Panc1 (cell line): ENCODE measurements around the gene ZBTB20. TPM values are rescaled to one million over a fixed set of nuclear protein-coding genes. Genes with fewer than 3 reads are reported as not detected.

Experiments
- ATAC-seq: fragments of 200-7000 bp; cut with Tn5 transposase; 2 replicates; pipeline ENCODE4 v1.9.1; 2020; ENCODE audit warnings: mild to moderate bottlenecking, moderate library complexity
- BruUV-seq: library from RNA; stranded (reverse); fragments of 400-500 nt; replicated peaks from 2 replicates; lab custom pipeline; 2021; lab: Mats Ljungman, UMichigan
- CTCF ChIA-PET: fragments of 300-600 bp; sonication (Branson Sonifier 250); formaldehyde crosslinking; loops from one replicate; lab custom pipeline; 2022; ENCODE audit warnings: antibody characterized with exemption; lab: Charles Lee
- POLR2A ChIA-PET: fragments of 300-600 bp; sonication (Branson Sonifier 250); formaldehyde crosslinking; loops from one replicate; lab custom pipeline; 2022; ENCODE audit warnings: antibody characterized with exemption; lab: Charles Lee
- DNase-seq: peaks from one replicate; pipeline ENCODE4 v3.0.0-alpha.2; 2010; ENCODE audit warnings: low read depth, low spot score
- H3K27ac ChIP-seq: 2 replicates; pipeline ENCODE4 v1.5.1; 2011; ENCODE audit warnings: mild to moderate bottlenecking, low read length, inconsistent platforms
- H3K27me3 ChIP-seq: fragments of 200-500 bp; sonication (Bioruptor generic); 2 replicates; pipeline ENCODE4 v1.6.0; 2014; ENCODE audit warnings: low read length, inconsistent platforms; ENCODE audit not compliant: control insufficient read depth, insufficient read depth
- H3K36me3 ChIP-seq: fragments of 200-500 bp; sonication (Bioruptor generic); 2 replicates; pipeline ENCODE4 v1.5.1; 2014; ENCODE audit warnings: inconsistent platforms, mild to moderate bottlenecking, low read length, moderate library complexity; ENCODE audit not compliant: control insufficient read depth, insufficient read depth
- H3K4me1 ChIP-seq: 2 replicates; pipeline ENCODE4 v1.5.1; 2011; ENCODE audit warnings: inconsistent platforms, mild to moderate bottlenecking, low read length, moderate library complexity; ENCODE audit not compliant: control insufficient read depth, insufficient read depth
- H3K4me3 ChIP-seq, 2 experiments: 2 replicates each; pipeline ENCODE4 v1.5.1; 2011 to 2012; ENCODE audit warnings: low read depth in 2 of 2, low read length in 2 of 2, mild to moderate bottlenecking in 2 of 2, inconsistent platforms in 1 of 2, moderate library complexity in 1 of 2
- H3K9me3 ChIP-seq: fragments of 200-500 bp; sonication (Bioruptor generic); 2 replicates; pipeline ENCODE4 v1.5.1; 2014; ENCODE audit warnings: low read depth, mild to moderate bottlenecking, inconsistent platforms, low read length, moderate library complexity; ENCODE audit not compliant: control insufficient read depth, insufficient read depth
- CTCF ChIP-seq: fragments of 450-650 bp; IDR thresholded peaks from 2 replicates; pipeline ENCODE4 v1.5.1; 2017; ENCODE audit warnings: mild to moderate bottlenecking
- POLR2AphosphoS5 ChIP-seq: IDR thresholded peaks from 2 replicates; pipeline ENCODE4 v1.6.1; 2012; ENCODE audit warnings: mild to moderate bottlenecking, low read depth, low read length, moderate library complexity
- REST ChIP-seq, 2 experiments: IDR thresholded peaks; 2 replicates each; pipeline ENCODE4 v1.6.1; 2011 to 2012; ENCODE audit warnings: low read depth in 2 of 2, control low read depth in 1 of 2, low read length in 1 of 2, mild to moderate bottlenecking in 1 of 2, moderate library complexity in 1 of 2; ENCODE audit not compliant: insufficient read depth in 1 of 2
- SIN3A ChIP-seq: IDR thresholded peaks from 2 replicates; pipeline ENCODE4 v1.6.1; 2012; ENCODE audit warnings: low read depth, mild to moderate bottlenecking, low read length, moderate library complexity, borderline replicate concordance; ENCODE audit not compliant: insufficient read depth
- TCF7L2 ChIP-seq: IDR thresholded peaks from 2 replicates; pipeline ENCODE4 v1.6.1; 2011; ENCODE audit warnings: mild to moderate bottlenecking, low read depth, low read length, inconsistent platforms
- in situ Hi-C: cut with HindIII; loops from 2 replicates; pipeline ENCODE4 v1.10.0; 2016; ENCODE audit warnings: low sequenced_read_pairs, low pct_unique_long_range_greater_than_20kb
- intact Hi-C: fragments of 100-400 bp; cut with micrococcal nuclease; formaldehyde crosslinking; loops from one replicate; pipeline ENCODE4 v1.10.0; 2022; ENCODE audit not compliant: unreplicated experiment
- total RNA-seq: library from RNA; stranded (reverse); gene quantifications from one replicate; pipeline ENCODE4 v1.2.1, GENCODE V29; 2021; ENCODE audit not compliant: unreplicated experiment

Gene ZBTB20
- total RNA-seq, 1 experiment from 2014 or later, result 4.1 TPM

GRCh38 chr3:114690911-114691310, 456.2 kb downstream of the ZBTB20 start:
- no TSS peak for BruUV-seq
- no peaks in the 10 kb centered on the region for H3K27me3 ChIP-seq
- TF ChIP-seq TCF7L2 (no peak), POLR2AphosphoS5 (no peak), SIN3A (no peak), CTCF (no peak), REST (IDR thresholded peaks at IDR 0.05; ENCODE audit: insufficient read depth in 1 of 2, low read depth in 2 of 2, low read length in 1 of 2) (no peak)
- in situ Hi-C loops, result no loop called here
- DNase-seq, result no peak
- CTCF ChIA-PET, result no interaction called here
- no peak for ATAC-seq
- no peak overlapping the region for H3K27ac ChIP-seq
- no peaks in the 10 kb centered on the region; the same call in 1 of the 2 replicates for H3K36me3 ChIP-seq
- intact Hi-C loops, result no loop called here
- POLR2A ChIA-PET, result no interaction called here
- no peak overlapping the region for H3K4me3 ChIP-seq
- H3K4me1 ChIP-seq, result no peaks in the 10 kb centered on the region
- no peaks in the 10 kb centered on the region; the same call in 1 of the 2 replicates for H3K9me3 ChIP-seq

DNA sequence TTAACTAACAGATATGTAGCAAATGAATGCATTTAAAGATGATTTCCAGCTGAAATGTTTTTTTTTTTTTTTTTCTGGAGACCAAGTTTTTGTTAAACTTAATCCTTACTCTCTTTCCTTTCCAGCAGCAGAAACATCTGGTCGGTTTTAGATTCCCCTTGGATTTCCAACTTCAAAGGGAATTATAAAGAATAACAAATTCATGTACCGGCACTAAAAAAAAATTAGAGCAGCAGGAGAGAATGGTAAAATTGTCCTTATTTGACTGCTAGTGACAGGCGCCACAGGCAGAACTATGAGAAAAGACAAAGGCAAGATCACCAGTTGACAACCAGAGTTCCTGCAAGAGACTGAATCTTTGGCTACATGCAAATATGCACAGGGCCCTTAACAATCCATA, 459.9 kb downstream of the ZBTB20 start:
- H3K36me3 ChIP-seq, result no peaks in the 10 kb centered on the region
- H3K27me3 ChIP-seq, result no peaks in the 10 kb centered on the region
- no peaks in the 10 kb centered on the region for H3K4me1 ChIP-seq
- intact Hi-C loops (no loop called here), in situ Hi-C loops (no loop called here)
- no peak overlapping the region for H3K27ac ChIP-seq
- no peak overlapping the region for H3K4me3 ChIP-seq
- no peak for ATAC-seq
- no peak for DNase-seq
- TF ChIP-seq SIN3A, result no peak
- TF ChIP-seq TCF7L2, result no peak
- TF ChIP-seq POLR2AphosphoS5, result no peak
- TF ChIP-seq REST (IDR thresholded peaks at IDR 0.05; ENCODE audit: insufficient read depth in 1 of 2, low read depth in 2 of 2, low read length in 1 of 2), result no peak
- no peak for TF ChIP-seq CTCF
- ChIA-PET POLR2A (no interaction called here), CTCF (no interaction called here)
- no TSS peak for BruUV-seq
- H3K9me3 ChIP-seq, result no peaks in the 10 kb centered on the region; the same call in 1 of the 2 replicates
